Left hindlimb (tissue), 1 donor: ENCODE measurements around the gene MXRA7.

Experiments
- DNase-seq: peaks from one replicate; pipeline ENCODE4 v3.0.0-alpha.2; 2018

The MXRA7 gene

DNA sequence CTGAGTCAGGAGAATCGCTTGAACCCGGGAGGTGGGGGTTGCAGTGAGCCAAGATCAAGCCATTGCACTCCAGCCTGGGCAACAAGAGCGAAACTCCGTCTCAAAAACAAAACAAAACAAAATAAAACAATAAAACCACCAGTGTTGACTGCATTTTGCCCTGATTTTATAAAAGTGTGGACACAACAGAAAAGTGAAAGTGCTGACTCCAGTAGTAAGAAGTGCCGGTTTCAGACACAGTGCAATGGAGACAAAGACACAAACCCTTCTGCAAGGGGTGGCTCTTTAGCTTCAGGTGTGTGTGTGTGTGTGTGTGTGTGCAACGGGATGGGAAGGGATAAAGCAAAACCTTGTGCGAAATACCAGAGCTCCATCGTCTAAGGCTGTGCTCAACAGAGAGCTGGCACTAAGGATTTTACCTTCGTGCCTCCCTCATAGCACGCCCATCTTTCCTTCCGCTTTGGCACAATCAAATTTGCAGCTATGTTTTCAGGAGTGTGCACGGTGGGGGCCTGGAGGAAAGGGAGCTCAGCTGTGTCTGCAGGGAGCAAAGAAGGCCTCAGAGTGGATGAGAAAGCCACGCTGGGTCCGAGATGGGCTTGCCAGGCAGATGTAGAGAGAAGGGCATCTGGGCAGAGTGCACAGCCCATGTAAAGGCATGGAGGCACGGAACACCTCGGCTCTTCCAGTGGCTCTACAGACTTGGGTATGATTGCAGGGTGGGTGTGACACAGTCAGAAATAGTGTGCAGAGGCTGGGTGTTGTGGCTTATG lies 15.5 kb downstream of the MXRA7 start:
- DNase-seq: no peak

GRCh38 chr17:76691379-76692191 lies 19.2 kb downstream of the MXRA7 start:
- DNase-seq: no peak

- DNase-seq: no peak
These were observed 20.0 kb downstream of the MXRA7 start for GRCh38 chr17:76690596-76691280.

- DNase-seq: no peak
These were observed 20.9 kb downstream of the MXRA7 start for GRCh38 chr17:76689859-76690258.

- no peak for DNase-seq
These were observed 22.6 kb downstream of the MXRA7 start for GRCh38 chr17:76688165-76688622.

- DNase-seq: peak; percentile 71
These were observed 23.2 kb downstream of the MXRA7 start for GRCh38 chr17:76687298-76688164.

DNA sequence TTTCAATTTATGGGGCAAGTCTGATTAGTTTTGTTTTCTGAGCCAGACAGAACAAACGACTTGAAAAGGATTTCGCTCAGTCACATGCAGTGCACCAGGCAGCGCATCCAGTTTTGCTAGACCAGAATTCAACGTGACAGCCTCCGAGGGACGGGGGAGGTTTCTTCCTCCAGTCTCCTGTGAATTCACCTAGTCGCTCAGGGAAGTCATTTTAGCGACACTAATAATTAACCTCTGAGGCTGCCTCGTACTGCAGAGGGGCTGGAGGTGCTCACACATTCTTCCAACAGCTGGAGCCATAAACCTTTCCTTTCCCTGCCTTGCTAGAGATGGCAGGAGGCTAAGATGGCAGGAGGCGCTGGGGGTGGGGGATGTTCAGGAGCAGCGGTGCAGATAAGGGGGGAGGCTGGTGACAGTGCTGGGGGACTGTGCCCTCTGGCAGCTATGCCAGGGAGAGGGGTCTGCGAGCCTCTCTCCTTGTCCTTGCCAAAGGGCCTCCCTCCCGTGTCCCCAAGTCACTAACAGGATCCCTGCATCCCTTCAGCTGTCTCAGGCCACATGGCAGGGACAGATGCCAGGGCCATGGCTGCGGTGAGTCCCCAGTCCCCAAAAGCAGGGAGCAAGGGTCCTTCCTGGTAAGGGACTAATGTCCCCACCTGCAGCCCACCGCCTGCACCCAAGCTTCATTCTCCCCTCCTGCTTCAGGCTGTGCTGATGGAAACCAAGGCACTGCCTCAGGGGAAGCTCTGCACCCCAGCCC lies 24.0 kb downstream of the MXRA7 start:
- DNase-seq: no peak

- no peak for DNase-seq
These were observed 24.9 kb downstream of the MXRA7 start for GRCh38 chr17:76685846-76686245.

GRCh38 chr17:76685366-76685765 lies 25.4 kb downstream of the MXRA7 start:
- DNase-seq: no peak

GRCh38 chr17:76684756-76685155 lies 26.0 kb downstream of the MXRA7 start:
- no peak for DNase-seq

DNA sequence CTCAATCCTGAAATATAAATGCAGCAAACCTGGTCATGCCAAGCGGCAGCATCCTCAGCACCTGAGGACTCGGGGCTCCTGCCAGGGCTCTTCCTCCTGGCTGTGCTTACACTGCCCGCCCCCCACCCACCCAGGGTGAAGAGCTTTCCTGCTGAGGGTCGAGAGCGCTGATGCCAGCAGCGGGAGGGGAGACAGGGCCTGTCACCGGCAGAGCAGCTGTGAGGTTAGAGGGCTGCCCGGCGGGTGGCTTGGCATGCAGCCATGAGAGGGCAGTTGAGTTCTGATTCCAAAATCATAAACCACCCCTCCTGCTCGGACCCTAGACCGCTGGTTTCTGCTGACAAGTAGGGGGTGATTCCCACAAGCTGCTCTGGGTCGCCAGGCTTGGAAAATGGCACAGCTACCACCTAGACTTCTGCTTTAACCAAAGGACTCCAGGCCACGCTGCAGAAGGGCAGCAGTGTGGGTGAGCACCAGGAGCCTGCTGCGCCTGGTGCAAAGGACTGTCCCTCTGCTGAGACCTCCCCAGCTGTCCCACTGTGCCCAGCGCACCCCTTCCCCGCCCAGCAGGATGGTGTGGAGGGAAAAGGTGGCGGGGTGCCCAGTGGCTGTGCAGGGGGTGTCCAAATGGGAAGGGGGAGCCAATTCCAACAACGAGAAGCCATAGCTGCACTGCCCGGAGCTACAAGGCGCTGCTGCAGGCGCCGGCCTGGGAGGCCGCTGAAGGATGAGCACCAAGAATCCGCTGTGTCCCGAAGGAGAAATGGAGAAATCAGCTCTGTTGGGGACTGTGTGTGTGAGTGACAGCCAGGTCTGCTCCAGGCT lies 26.6 kb downstream of the MXRA7 start:
- no peak for DNase-seq

DNA sequence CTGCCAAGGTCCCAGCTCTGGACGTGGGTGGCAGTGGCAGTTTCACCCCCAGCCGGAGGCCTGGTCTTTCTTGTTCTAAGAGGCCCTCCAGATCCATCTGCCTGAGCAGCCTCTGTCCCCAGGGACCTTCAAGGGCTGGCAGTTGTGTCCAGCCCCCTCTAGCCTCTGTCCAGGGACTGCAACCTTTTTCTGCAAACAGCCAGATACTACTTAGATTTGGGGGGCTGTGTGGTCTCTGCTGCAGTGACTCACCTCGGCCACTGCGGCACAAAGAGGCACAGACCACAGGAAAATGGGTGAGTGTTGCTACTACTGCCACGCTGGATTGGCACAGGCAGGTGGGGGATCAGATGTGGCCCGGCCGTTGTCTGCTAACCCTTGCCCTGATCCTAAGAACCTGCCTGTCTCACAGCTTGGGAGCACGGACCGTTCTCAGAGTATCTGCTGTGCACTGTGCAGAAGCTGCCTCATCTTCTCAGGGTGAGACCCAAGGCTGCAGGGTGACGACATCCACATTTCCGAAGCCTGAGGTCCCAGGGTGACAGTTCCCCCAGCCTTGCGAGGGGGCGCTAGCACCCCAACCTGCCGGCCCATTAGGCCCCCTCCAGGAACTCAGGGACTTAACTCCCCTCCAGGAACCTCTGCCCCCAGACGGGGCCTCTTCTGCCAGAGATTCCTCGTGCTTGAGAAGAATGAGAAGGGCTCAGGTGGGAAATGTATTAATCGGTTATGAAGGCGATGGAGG lies 27.6 kb downstream of the MXRA7 start:
- no peak for DNase-seq

DNA sequence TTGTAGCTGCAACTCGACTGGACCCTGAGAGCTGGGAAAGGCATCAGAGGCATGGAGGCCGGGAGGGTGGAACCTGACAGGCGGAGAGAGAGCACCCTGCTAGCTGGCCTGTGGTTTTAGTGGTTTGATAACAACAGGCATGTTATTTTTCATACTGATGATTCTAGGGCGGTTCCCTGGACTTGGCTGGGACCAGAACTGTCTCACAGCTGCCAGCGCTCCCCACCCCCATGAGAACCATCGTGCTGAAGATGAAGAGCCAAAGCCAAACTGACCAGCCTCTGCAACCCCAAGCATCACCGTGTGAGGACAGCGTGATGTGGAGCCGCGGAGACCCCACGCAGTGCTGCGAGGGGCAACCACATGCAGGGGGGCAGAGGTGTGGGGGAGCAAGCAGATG lies 28.5 kb downstream of the MXRA7 start:
- peak; percentile 58 for DNase-seq

DNA sequence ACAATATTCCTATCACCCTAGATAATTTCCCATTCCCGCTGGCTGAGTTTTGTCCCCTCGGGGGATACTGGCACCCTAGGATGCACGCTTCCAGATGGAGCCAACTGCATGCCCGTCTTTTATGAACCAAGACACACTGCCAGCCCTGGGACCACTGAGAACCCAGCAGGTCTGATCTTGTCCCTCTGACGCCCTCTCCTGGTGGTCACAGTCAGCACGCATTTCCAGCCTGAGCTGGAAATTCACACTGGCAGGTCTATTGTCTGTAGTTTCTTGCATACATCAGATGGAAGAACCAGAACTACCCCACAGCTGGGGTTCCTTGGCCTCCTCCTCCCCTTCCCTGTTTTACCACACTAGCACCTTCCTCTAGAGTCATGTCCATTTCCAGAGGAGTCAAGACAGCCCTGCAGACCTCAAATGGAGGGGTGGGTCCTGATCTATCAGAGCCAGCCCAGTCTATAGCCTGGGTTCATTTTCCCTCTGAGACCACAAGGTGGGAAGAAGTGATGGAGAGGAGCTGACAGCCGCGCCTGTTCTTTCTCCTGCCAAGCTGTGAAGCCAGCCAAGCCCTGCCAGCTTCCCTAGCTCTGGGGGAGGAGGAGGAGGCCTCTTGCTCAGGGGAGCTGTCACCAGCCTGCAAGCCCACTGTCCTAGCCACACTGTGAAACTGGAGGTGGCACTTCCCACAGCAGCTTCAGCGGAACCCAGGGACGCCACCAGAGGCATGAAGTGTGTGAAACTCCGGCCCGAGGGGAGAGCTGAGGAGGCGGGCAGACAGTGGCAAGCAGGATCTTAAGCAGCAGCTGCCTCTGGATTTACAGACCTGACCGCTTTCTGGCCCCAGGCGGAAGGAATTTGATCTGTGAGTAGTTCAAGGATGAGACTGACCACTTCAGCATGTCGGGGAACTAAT lies 29.3 kb downstream of the MXRA7 start:
- DNase-seq: peak; percentile 78

DNA sequence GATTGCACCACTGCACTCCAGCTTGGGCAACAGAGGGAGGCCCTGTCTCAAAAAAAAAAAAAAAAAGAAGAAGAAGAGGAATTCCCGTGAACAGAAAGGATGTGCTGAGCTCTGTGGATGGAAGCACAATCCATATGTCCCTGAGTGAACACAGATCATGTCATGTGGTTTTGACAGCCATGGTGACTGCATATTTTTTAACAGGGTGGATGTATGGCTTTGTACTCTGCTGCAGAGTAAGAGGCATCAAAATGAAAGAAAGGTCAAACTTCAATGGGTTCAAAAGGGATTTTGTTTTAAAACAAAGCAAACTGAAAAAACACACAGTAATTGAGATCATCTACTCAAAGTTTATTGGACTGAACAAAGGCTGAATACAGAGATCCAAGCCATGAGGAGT lies 31.5 kb downstream of the MXRA7 start:
- DNase-seq: no peak

GRCh38 chr17:76678330-76678729 lies 32.4 kb downstream of the MXRA7 start:
- no peak for DNase-seq

DNA sequence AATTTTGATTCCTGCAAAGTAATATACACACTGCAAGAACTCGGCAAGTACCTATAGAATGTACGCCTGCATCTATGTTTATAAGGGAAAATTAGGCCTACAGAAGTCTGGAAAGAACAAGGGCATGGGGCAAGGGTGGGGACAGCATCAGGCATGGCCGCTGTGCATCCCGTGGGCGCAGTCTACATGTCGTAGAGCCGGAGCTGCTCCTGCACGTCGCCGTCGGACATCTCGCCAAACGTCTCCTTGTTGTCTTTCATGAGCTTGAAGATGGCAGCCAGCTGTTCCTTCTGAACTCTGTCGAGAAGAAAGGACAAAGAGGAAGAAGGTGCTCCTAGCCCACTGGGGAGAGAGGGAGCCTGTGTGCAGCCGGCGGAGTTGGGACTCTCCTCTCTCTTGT lies 33.4 kb downstream of the MXRA7 start:
- DNase-seq: no peak

DNA sequence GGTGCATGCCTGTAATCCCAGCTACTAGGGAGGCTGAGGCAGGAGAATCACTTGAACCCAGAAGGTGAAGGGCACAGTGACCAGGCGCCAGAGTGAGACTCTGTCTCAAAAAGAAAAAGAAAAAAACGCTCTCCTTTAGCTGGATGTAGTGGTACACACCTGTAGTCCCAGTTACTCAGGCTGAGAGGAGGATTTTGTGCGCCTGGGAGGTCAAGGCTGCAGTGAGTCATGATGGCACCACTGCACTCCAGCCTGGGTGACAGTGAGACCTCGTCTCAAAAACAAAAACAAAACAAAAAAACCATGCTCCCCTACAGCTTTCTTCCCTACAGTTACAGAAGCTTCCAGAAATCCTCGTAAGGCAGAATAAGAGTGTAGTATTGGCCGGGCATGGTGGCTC lies 34.1 kb downstream of the MXRA7 start:
- no peak for DNase-seq

DNA sequence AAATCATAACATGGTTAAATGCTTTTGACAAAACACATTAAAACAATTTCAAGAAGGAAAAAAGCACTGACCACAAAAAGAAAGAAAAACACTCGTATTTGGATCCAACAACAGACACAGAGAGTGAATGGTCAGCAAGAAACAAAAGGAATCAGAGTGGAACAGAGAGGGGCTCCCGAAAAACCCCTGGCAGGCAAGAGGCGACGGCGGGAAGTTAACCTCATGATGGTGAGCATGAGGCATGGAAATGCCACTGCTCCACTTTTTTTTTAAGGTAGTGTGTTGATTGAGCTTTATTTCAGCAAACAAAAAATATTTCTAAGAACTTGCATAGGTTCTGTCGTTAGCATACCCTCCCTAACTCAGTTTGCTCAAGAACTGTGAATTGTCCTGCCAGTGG lies 35.1 kb downstream of the MXRA7 start:
- DNase-seq: no peak
